DMS79 treated with DMSO at 0.1 percent for 48 hours (cell line): Measurements from ENCODE around the gene CTNND2.

ENCODE experiments used
- DNase-seq: peaks from one replicate; lab custom pipeline; 2025; lab: John Stamatoyannopoulos, UW

CTNND2 gene

GRCh38 chr5:11522796-11523195 is 381.4 kb downstream of the CTNND2 start:
- DNase-seq: no peak

GRCh38 chr5:11520241-11520930 is 383.9 kb downstream of the CTNND2 start:
- DNase-seq: no peak

- DNase-seq: no peak
Observed at GRCh38 chr5:11519236-11519635, 385.0 kb downstream of the CTNND2 start.

GRCh38 chr5:11518676-11519075 is 385.6 kb downstream of the CTNND2 start:
- DNase-seq: no peak

GRCh38 chr5:11514705-11515432 is 389.4 kb downstream of the CTNND2 start:
- no peak for DNase-seq

GRCh38 chr5:11511878-11512277 is 392.4 kb downstream of the CTNND2 start:
- no peak for DNase-seq

GRCh38 chr5:11510889-11511288 is 393.4 kb downstream of the CTNND2 start:
- no peak for DNase-seq

GRCh38 chr5:11509793-11510192 is 394.5 kb downstream of the CTNND2 start:
- DNase-seq: no peak

GRCh38 chr5:11507156-11507910 is 396.9 kb downstream of the CTNND2 start:
- no peak for DNase-seq

GRCh38 chr5:11504886-11505193 is 399.4 kb downstream of the CTNND2 start:
- DNase-seq: no peak

GRCh38 chr5:11504065-11504885 is 400.0 kb downstream of the CTNND2 start:
- no peak for DNase-seq

- no peak for DNase-seq
Observed at GRCh38 chr5:11502783-11503182, 401.5 kb downstream of the CTNND2 start.

GRCh38 chr5:11497651-11498050 is 406.6 kb downstream of the CTNND2 start:
- no peak for DNase-seq

- DNase-seq: no peak
Observed at GRCh38 chr5:11496137-11496719, 408.0 kb downstream of the CTNND2 start.

GRCh38 chr5:11494340-11494739 is 409.9 kb downstream of the CTNND2 start:
- DNase-seq: no peak

GRCh38 chr5:11491404-11492075 is 412.7 kb downstream of the CTNND2 start:
- DNase-seq: no peak

GRCh38 chr5:11483630-11484029 is 420.6 kb downstream of the CTNND2 start:
- DNase-seq: no peak

GRCh38 chr5:11482011-11482410 is 422.2 kb downstream of the CTNND2 start:
- no peak for DNase-seq

GRCh38 chr5:11477786-11478185 is 426.5 kb downstream of the CTNND2 start:
- no peak for DNase-seq

- DNase-seq: no peak
Observed at GRCh38 chr5:11476866-11477265, 427.4 kb downstream of the CTNND2 start.

GRCh38 chr5:11468334-11469039 is 435.8 kb downstream of the CTNND2 start:
- no peak for DNase-seq
